ENCODE results near the gene GBA2. TPM values are rescaled to one million over a fixed set of nuclear protein-coding genes. Genes with fewer than 3 reads are reported as not detected.
A peak's percentile ranks its signal among the peaks of the same experiment; 100 is the strongest.

GBA2 gene
- polyA plus RNA-seq, 1 donor (not counting 4 experiments of a cell fraction or from before 2014, with no cell fraction given) = 31.7 TPM

DNA sequence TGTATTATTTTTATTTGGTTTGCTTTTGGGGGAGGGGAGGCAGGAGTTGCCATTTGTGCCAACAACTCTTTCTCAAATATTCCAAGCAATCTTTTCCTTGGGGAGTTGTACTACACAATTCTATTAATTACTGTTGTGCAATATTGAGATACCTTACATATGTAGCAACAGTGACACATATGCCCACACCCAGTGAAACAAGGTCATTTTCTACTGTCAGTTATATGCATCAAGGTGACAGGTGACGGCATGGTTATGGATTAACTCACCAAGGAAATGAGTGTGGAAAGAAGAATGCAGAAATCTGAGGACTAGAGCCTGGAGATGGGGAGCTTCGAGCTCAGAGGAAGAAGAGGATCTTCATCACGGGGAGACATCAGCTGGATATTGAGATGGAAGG, 22.9 kb upstream of the GBA2 start:
- H3K9me3 ChIP-seq (ENCODE audit: control insufficient read depth, low read depth, low read length) = no peaks in the 10 kb centered on the region
- no peak for TF ChIP-seq EZH2 (IDR thresholded peaks at IDR 0.05; ENCODE audit: low read length)
- TF ChIP-seq, protein P1, sequence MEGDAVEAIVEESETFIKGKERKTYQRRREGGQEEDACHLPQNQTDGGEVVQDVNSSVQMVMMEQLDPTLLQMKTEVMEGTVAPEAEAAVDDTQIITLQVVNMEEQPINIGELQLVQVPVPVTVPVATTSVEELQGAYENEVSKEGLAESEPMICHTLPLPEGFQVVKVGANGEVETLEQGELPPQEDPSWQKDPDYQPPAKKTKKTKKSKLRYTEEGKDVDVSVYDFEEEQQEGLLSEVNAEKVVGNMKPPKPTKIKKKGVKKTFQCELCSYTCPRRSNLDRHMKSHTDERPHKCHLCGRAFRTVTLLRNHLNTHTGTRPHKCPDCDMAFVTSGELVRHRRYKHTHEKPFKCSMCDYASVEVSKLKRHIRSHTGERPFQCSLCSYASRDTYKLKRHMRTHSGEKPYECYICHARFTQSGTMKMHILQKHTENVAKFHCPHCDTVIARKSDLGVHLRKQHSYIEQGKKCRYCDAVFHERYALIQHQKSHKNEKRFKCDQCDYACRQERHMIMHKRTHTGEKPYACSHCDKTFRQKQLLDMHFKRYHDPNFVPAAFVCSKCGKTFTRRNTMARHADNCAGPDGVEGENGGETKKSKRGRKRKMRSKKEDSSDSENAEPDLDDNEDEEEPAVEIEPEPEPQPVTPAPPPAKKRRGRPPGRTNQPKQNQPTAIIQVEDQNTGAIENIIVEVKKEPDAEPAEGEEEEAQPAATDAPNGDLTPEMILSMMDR (optimal IDR thresholded peaks at IDR 0.05 in 1 of 3, IDR thresholded peaks at IDR 0.05 in 1 of 3, conservative IDR thresholded peaks at IDR 0.05 in 1 of 3; ENCODE audit: extremely low read depth in 1 of 3, insufficient read depth in 2 of 3, low read length in 3 of 3) = no peak
- peak overlapping the region; percentile 8 for H3K4me2 ChIP-seq (ENCODE audit: control insufficient read depth, extremely low read depth, insufficient read depth, low read depth, low read length)
- H3K9ac ChIP-seq (ENCODE audit: control insufficient read depth, extremely low read depth, insufficient read depth, low read length) = no peak overlapping the region
- H2AFZ ChIP-seq (ENCODE audit: control insufficient read depth, low read length) = no peak overlapping the region
- peaks cover 11% of the 10 kb centered on the region for H3K4me1 ChIP-seq (ENCODE audit: control insufficient read depth, extremely low read depth, insufficient read depth, low read length)
- no peaks in the 10 kb centered on the region for H3K27me3 ChIP-seq (ENCODE audit: control insufficient read depth, extremely low read depth, insufficient read depth, low read length)
- H3K79me2 ChIP-seq (ENCODE audit: control insufficient read depth, insufficient read depth, low read length) = no peaks in the 10 kb centered on the region
- no peak overlapping the region for H3K27ac ChIP-seq (ENCODE audit: control insufficient read depth, insufficient read depth, low read length)
- no peaks in the 10 kb centered on the region for H3K36me3 ChIP-seq (ENCODE audit: control insufficient read depth in 2 of 2, extremely low read depth in 1 of 2, insufficient read depth in 2 of 2, low read length in 2 of 2)
- H3K4me3 ChIP-seq (ENCODE audit: control insufficient read depth in 2 of 3, extremely low read depth in 1 of 3, insufficient read depth in 2 of 3, low read depth in 1 of 3, low read length in 3 of 3) = no peak overlapping the region
- dilution Hi-C loops (cut with MboI; ENCODE audit: extremely low pct_ligation_motif_present, low sequenced_read_pairs) = no loop called here
- FAIRE-seq = no peak
- no peaks in the 10 kb centered on the region for H4K20me1 ChIP-seq (ENCODE audit: control insufficient read depth, extremely low read depth, insufficient read depth, low read length)
- no peaks in the 10 kb centered on the region for H3K9me1 ChIP-seq (ENCODE audit: control insufficient read depth, extremely low read depth, insufficient read depth, low read length)
- DNase-seq (ENCODE audit: low read depth, low spot score) = no peak

- DNase-seq (ENCODE audit: low read depth, low spot score) (no peak), FAIRE-seq (no peak)
- H3K9ac ChIP-seq (ENCODE audit: control insufficient read depth, extremely low read depth, insufficient read depth, low read length) = no peak overlapping the region
- H3K4me3 ChIP-seq (ENCODE audit: control insufficient read depth in 2 of 3, extremely low read depth in 1 of 3, insufficient read depth in 2 of 3, low read depth in 1 of 3, low read length in 3 of 3) = no peak overlapping the region
- H3K4me1 ChIP-seq (ENCODE audit: control insufficient read depth, extremely low read depth, insufficient read depth, low read length) = peaks cover 11% of the 10 kb centered on the region
- H3K27ac ChIP-seq (ENCODE audit: control insufficient read depth, insufficient read depth, low read length) = no peak overlapping the region
- H3K36me3 ChIP-seq (ENCODE audit: control insufficient read depth in 2 of 2, extremely low read depth in 1 of 2, insufficient read depth in 2 of 2, low read length in 2 of 2) = no peaks in the 10 kb centered on the region
- H3K9me1 ChIP-seq (ENCODE audit: control insufficient read depth, extremely low read depth, insufficient read depth, low read length) = no peaks in the 10 kb centered on the region
- dilution Hi-C loops (cut with MboI; ENCODE audit: extremely low pct_ligation_motif_present, low sequenced_read_pairs) = no loop called here
- no peaks in the 10 kb centered on the region for H3K79me2 ChIP-seq (ENCODE audit: control insufficient read depth, insufficient read depth, low read length)
- no peaks in the 10 kb centered on the region for H3K9me3 ChIP-seq (ENCODE audit: control insufficient read depth, low read depth, low read length)
- H3K27me3 ChIP-seq (ENCODE audit: control insufficient read depth, extremely low read depth, insufficient read depth, low read length) = no peaks in the 10 kb centered on the region
- H3K4me2 ChIP-seq (ENCODE audit: control insufficient read depth, extremely low read depth, insufficient read depth, low read depth, low read length) = peak overlapping the region; percentile 8
- no peak overlapping the region for H2AFZ ChIP-seq (ENCODE audit: control insufficient read depth, low read length)
- H4K20me1 ChIP-seq (ENCODE audit: control insufficient read depth, extremely low read depth, insufficient read depth, low read length) = no peaks in the 10 kb centered on the region
- TF ChIP-seq EZH2 (IDR thresholded peaks at IDR 0.05; ENCODE audit: low read length) = no peak
- TF ChIP-seq, protein P1 (optimal IDR thresholded peaks at IDR 0.05 in 1 of 3, IDR thresholded peaks at IDR 0.05 in 1 of 3, conservative IDR thresholded peaks at IDR 0.05 in 1 of 3; ENCODE audit: extremely low read depth in 1 of 3, insufficient read depth in 2 of 3, low read length in 3 of 3) = no peak
These were observed 22.5 kb upstream of the GBA2 start for GRCh38 chr9:35771534-35771933.
